OCI-LY1 (cell line): ENCODE data around the gene FARS2.
"Not testable (repeated sequence)": the region's sequence is repeated elsewhere in the genome, so short reads cannot be mapped to it uniquely, and the experiment has no call there.

Experiments used
- H2AFZ ChIP-seq: fragments of 200-600 bp; sonication (generic), shearing (Covaris generic); 2 replicates; pipeline ENCODE4 v1.6.0; 2014; ENCODE audit warnings: antibody characterized with exemption, mild to moderate bottlenecking, low read length
- H3F3A ChIP-seq: fragments of 200-600 bp; sonication (generic), shearing (Covaris generic); 2 replicates; pipeline ENCODE4 v1.6.0; 2014; ENCODE audit warnings: mild to moderate bottlenecking, antibody characterized with exemption, low read length, moderate library complexity; ENCODE audit not compliant: insufficient read depth
- H3K27ac ChIP-seq: fragments of 200-600 bp; sonication (generic); 2 replicates; pipeline ENCODE4 v1.5.1; 2014; ENCODE audit warnings: low read length, mixed run types, mild to moderate bottlenecking, low read depth; ENCODE audit not compliant: poor library complexity, severe bottlenecking
- H3K27me3 ChIP-seq: fragments of 200-600 bp; sonication (generic); 2 replicates; pipeline ENCODE4 v1.6.0; 2014; ENCODE audit warnings: antibody characterized with exemption, mild to moderate bottlenecking, low read length, moderate library complexity; ENCODE audit not compliant: insufficient read depth
- H3K36me3 ChIP-seq: fragments of 200-600 bp; sonication (generic); 2 replicates; pipeline ENCODE4 v1.6.1; 2014; ENCODE audit warnings: mild to moderate bottlenecking, antibody characterized with exemption, low read length, moderate library complexity, mixed read lengths; ENCODE audit not compliant: insufficient read depth
- H3K4me1 ChIP-seq: fragments of 200-600 bp; sonication (generic); 2 replicates; pipeline ENCODE4 v1.5.1; 2014; ENCODE audit warnings: mild to moderate bottlenecking, low read length, moderate library complexity; ENCODE audit not compliant: insufficient read depth, severe bottlenecking
- H3K4me2 ChIP-seq: fragments of 200-600 bp; sonication (generic), shearing (Covaris generic); 2 replicates; pipeline ENCODE4 v1.6.1; 2014; ENCODE audit warnings: low read length
- H3K4me3 ChIP-seq: fragments of 200-600 bp; sonication (generic); 2 replicates; pipeline ENCODE4 v1.5.1; 2014; ENCODE audit warnings: low read length, low read depth, mild to moderate bottlenecking, mixed read lengths; ENCODE audit not compliant: poor library complexity, severe bottlenecking
- H3K79me2 ChIP-seq: fragments of 200-600 bp; shearing (Covaris generic); 2 replicates; pipeline ENCODE4 v1.6.1; 2016; ENCODE audit warnings: mixed run types, low read length, mixed read lengths; ENCODE audit not compliant: insufficient read depth
- H3K9ac ChIP-seq: fragments of 200-600 bp; sonication (generic), shearing (Covaris generic); 2 replicates; pipeline ENCODE4 v1.6.1; 2014; ENCODE audit warnings: mild to moderate bottlenecking, low read length, mixed read lengths
- H3K9me2 ChIP-seq: fragments of 200-600 bp; sonication (generic), shearing (Covaris generic); 2 replicates; pipeline ENCODE4 v1.6.1; 2014; ENCODE audit warnings: low read depth, mild to moderate bottlenecking, low read length, mixed read lengths
- H3K9me3 ChIP-seq: fragments of 200-600 bp; shearing (Covaris generic); 2 replicates; pipeline ENCODE4 v1.6.1; 2014; ENCODE audit warnings: low read length, mixed read lengths
- H4K20me1 ChIP-seq: fragments of 200-600 bp; sonication (generic), shearing (Covaris generic); 2 replicates; pipeline ENCODE4 v1.6.0; 2016; ENCODE audit warnings: mild to moderate bottlenecking, low read length; ENCODE audit not compliant: insufficient read depth
- EZH2 ChIP-seq: fragments of 200-600 bp; sonication (generic), shearing (Covaris generic); IDR thresholded peaks from 2 replicates; pipeline ENCODE4 v1.8.0; 2017; ENCODE audit warnings: borderline replicate concordance, mixed run types, mild to moderate bottlenecking, antibody characterized with exemption, low read length, moderate library complexity, mixed read lengths
- TF ChIP-seq, protein P1 (sequence below): fragments of 200-600 bp; sonication (generic), shearing (Covaris generic); IDR thresholded peaks from 2 replicates; pipeline ENCODE4 v1.5.1; 2017; ENCODE audit warnings: mild to moderate bottlenecking, antibody characterized with exemption, low read length, moderate library complexity, mixed read lengths

The FARS2 gene

DNA sequence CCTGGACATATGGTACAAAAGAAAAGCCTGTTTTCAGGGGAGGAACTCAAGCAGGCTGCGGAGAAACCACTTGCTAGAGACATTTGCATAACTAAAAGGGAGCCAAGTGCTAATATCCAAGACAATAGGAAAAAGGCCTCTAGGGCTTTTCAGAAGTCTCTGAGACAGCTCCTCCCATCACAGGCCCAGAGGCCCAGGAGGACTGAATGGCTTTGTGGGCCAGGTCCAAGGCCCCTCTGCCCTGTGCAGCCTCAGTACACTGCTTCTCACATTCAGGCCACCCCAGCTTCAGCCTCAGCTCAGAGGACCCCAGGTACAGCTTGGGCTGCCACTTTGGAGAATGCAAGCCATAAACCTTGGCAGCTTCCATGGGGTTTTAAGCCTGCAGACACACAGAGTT is 545.1 kb downstream of the FARS2 start:
- not testable (repeated sequence) for H3K27ac ChIP-seq, H4K20me1 ChIP-seq, H3K9me3 ChIP-seq, H3K9ac ChIP-seq, H3K79me2 ChIP-seq, H3K36me3 ChIP-seq, H3K4me2 ChIP-seq, H3F3A ChIP-seq, H3K9me2 ChIP-seq, H3K4me3 ChIP-seq, H3K27me3 ChIP-seq, H2AFZ ChIP-seq, H3K4me1 ChIP-seq

DNA sequence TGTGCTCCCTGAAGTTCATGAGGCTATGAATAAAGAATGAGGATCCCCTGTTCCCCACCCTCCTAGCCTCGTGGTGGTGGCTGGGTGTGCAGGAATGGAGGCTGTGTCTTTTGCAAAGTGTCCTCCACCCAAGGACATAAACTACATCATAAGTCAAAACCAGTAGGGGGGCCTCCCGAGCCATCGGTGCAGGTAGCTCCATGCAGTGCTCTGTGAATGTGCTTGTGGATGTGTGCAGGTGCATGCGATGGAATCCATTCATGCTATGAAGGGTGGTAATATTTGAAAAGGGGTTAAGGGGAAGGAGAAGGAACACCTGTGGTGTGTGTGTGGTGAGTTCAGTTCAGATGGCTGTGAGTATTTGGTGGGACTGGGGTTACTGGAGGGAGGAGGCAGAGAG is 548.1 kb downstream of the FARS2 start:
- no peak overlapping the region for H2AFZ ChIP-seq
- TF ChIP-seq EZH2: no peak
- TF ChIP-seq, protein P1, sequence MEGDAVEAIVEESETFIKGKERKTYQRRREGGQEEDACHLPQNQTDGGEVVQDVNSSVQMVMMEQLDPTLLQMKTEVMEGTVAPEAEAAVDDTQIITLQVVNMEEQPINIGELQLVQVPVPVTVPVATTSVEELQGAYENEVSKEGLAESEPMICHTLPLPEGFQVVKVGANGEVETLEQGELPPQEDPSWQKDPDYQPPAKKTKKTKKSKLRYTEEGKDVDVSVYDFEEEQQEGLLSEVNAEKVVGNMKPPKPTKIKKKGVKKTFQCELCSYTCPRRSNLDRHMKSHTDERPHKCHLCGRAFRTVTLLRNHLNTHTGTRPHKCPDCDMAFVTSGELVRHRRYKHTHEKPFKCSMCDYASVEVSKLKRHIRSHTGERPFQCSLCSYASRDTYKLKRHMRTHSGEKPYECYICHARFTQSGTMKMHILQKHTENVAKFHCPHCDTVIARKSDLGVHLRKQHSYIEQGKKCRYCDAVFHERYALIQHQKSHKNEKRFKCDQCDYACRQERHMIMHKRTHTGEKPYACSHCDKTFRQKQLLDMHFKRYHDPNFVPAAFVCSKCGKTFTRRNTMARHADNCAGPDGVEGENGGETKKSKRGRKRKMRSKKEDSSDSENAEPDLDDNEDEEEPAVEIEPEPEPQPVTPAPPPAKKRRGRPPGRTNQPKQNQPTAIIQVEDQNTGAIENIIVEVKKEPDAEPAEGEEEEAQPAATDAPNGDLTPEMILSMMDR: peak; percentile 16; the same call in 1 of the 2 replicates
- no peaks in the 10 kb centered on the region for H4K20me1 ChIP-seq

DNA sequence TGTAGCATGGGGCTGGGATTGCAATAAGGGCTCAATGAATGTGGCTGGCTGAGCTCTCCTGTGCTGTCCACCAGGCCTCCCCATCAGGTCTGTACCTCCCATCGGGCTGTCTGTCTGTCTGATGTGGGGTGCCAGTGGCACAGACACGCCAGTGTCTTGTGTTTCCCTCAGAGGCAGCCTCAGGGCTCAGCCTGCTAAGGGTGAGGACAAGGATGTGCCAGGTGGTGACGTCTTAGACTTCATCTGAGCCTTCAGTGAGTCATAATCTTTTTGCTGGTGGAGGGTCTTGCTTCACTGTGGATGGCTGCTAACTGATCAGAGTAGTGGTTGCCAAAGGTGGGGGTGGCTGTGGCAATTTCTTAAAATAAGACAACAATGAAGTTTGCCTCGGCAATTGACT is 550.7 kb downstream of the FARS2 start:
- Histone ChIP-seq H3K4me1 (no peaks in the 10 kb centered on the region), H3K27me3 (no peaks in the 10 kb centered on the region), H3K9ac (no peak overlapping the region), H2AFZ (no peak overlapping the region), H4K20me1 (no peaks in the 10 kb centered on the region), H3K4me3 (no peak overlapping the region), H3K27ac (no peak overlapping the region), H3K4me2 (no peak overlapping the region), H3K36me3 (no peaks in the 10 kb centered on the region), H3F3A (no peaks in the 10 kb centered on the region), H3K9me3 (no peaks in the 10 kb centered on the region), H3K9me2 (no peaks in the 10 kb centered on the region), H3K79me2 (no peaks in the 10 kb centered on the region)
- no peak for TF ChIP-seq EZH2
- TF ChIP-seq, protein P1: no peak

More for the DNA sequence above, 548.1 kb downstream of the FARS2 start:
- Histone ChIP-seq H3K36me3 (no peaks in the 10 kb centered on the region), H3K9ac (no peak overlapping the region), H3K4me2 (no peak overlapping the region), H3K27me3 (no peaks in the 10 kb centered on the region), H3K9me2 (no peaks in the 10 kb centered on the region), H3K79me2 (no peaks in the 10 kb centered on the region), H3F3A (no peaks in the 10 kb centered on the region), H3K4me3 (no peak overlapping the region), H3K9me3 (peaks cover 4% of the 10 kb centered on the region; the same call in 1 of the 2 replicates), H3K4me1 (no peaks in the 10 kb centered on the region), H3K27ac (no peak overlapping the region)

DNA sequence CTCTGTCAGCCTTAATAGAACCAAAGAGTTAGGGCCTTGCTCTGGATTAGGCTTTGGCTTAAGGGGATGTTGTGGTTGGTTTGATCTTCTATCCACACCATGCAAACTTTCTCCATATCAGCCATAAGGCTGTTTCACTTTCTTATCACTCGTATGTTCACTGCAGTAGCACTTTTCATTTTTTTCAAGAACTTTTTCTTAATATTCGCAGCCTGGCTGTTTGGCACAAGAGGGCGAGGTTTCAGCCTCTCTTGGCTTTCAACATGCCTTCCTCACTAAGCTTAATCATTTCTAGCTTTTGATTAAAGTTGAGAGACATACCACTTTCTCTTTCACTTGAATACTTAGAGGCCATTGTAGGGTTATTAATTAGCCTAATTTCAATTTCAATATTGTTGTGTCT is 552.3 kb downstream of the FARS2 start:
- TF ChIP-seq EZH2: no peak
- TF ChIP-seq, protein P1: no peak
- H3K79me2 ChIP-seq: no peaks in the 10 kb centered on the region
- H3K4me1 ChIP-seq: no peaks in the 10 kb centered on the region
- no peaks in the 10 kb centered on the region for H3K27me3 ChIP-seq
- H3K9ac ChIP-seq: no peak overlapping the region
- no peaks in the 10 kb centered on the region for H3F3A ChIP-seq
- H3K9me2 ChIP-seq: no peaks in the 10 kb centered on the region
- no peak overlapping the region for H3K4me3 ChIP-seq
- no peak overlapping the region for H3K4me2 ChIP-seq
- H3K36me3 ChIP-seq: no peaks in the 10 kb centered on the region
- H2AFZ ChIP-seq: no peak overlapping the region
- no peaks in the 10 kb centered on the region for H3K9me3 ChIP-seq
- H3K27ac ChIP-seq: no peak overlapping the region
- H4K20me1 ChIP-seq: no peaks in the 10 kb centered on the region
